AG09319 (cell line): ENCODE data around the gene SATB2.
A peak's percentile ranks its signal among the peaks of the same experiment; 100 is the strongest.

Experiments used
- DNase-seq: peaks from one replicate; pipeline ENCODE4 v3.0.0-alpha.2; 2010; ENCODE audit warnings: low read depth; ENCODE audit errors: extremely low read depth
- CTCF ChIP-seq: IDR thresholded peaks from 2 replicates; pipeline ENCODE4 v1.5.1; 2011; ENCODE audit warnings: low read depth, mild to moderate bottlenecking, inconsistent platforms, low read length, moderate library complexity

The SATB2 gene

GRCh38 chr2:199414001-199414400, 43.7 kb downstream of the SATB2 start:
- no peak for DNase-seq
- no peak for TF ChIP-seq CTCF

- DNase-seq = no peak
- TF ChIP-seq CTCF = no peak
Observed at GRCh38 chr2:199409759-199410529, 47.8 kb downstream of the SATB2 start.

GRCh38 chr2:199407421-199407820, 50.3 kb downstream of the SATB2 start:
- no peak for TF ChIP-seq CTCF
- no peak for DNase-seq

- peak; percentile 9 for TF ChIP-seq CTCF
Observed at GRCh38 chr2:199405241-199405640, 52.5 kb downstream of the SATB2 start.

GRCh38 chr2:199404841-199405240, 52.9 kb downstream of the SATB2 start:
- no peak for TF ChIP-seq CTCF
- peak; percentile 5 for DNase-seq

More at GRCh38 chr2:199405241-199405640, 52.5 kb downstream of the SATB2 start:
- no peak for DNase-seq

GRCh38 chr2:199395311-199395710, 62.4 kb downstream of the SATB2 start:
- DNase-seq = no peak
- TF ChIP-seq CTCF = no peak

- TF ChIP-seq CTCF = no peak
- no peak for DNase-seq
Observed at GRCh38 chr2:199392363-199392762, 65.4 kb downstream of the SATB2 start.
